HTERT RPE-1 (cell line): Measurements from ENCODE around the gene CNN1.

Experiments
- in situ Hi-C: fragments of 300-500 bp; cut with MboI; formaldehyde crosslinking; loops from 4 replicates; pipeline ENCODE4 v1.14.3; 2020; ENCODE audit warnings: low sequenced_read_pairs

The CNN1 gene

GRCh38 chr19:11534538-11534937 lies 4.1 kb upstream of the CNN1 start:
- in situ Hi-C loops = no loop called here

DNA sequence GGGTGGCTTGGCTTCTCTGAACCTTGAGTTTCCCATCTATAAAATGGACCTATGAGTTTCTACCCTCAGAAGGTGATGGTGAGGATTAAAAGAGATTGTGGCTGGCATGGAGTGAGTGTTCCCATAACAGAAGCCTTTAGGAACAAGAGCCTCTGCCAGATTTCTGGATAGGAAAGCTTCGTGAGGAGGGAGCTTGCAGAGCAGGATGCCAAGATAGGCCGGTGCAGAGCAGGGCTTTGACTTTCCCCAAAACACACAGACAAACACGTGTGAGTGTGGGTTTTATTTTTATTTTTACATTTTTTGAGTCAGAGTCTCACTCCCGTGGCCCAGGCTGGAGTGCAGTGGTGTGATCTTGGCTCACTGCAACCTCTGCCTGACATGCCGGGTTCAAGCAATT lies 3.7 kb upstream of the CNN1 start:
- in situ Hi-C loops = no loop called here

DNA sequence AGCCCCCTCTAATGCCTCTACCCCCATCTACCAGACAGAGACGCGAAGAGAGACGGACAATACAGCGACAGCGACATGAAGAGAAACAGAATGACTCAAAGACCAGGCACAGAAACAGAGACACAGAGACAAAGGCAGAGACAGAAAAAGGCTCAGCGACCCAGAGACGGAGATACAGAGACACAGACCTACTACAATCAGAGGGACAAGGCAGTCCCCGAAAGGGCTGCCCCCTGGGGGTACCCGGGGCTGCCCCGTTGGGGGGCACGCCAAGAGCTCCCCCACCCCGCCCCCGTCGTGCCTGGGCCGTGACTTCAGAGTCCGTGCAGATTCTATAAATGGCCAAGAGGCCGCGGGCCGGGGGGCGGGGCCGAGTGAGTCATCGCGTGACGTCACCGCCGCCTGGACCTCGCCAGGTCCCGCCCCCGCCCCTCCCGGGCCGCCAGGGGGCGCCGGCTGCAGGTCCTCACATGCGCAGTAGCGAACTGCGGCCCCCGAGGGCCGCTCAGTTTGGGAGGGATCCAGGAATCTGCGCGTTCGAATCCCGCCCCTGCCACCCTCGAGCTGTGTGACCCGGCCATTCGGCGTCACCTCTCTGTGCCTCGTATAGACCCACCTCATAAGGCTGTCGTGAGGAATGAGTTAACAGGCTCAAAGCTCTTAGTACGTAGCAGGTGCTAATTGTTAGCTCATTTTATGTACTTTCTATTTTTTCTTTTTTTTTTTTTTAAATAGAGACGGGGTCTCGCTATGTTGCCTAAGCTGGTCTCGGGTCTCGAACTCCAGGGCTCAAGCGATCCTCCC lies 2.7 kb upstream of the CNN1 start:
- in situ Hi-C loops = no loop called here

GRCh38 chr19:11539495-11540365 lies 1.1 kb downstream of the CNN1 start:
- in situ Hi-C loops = no loop called here

DNA sequence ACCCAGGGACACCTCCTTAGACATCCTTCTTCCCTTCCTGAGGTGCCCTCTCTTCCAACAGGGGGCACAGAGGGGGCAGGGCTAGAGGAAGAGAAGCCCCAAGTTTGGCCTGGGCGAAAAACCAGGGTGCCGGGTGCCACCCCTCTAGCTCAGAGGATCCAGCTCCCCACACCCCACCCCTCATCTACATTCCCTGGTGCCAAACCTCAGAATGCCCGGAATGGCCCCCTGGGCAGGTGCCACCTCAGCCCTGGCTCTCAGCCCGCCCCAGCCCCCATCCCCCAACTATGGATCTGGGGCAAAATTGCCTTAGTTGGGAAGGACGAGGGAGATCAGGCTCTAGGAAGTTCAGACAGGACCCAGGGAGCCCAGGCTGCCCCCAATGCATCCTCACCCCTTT lies 2.0 kb downstream of the CNN1 start:
- in situ Hi-C loops = no loop called here

DNA sequence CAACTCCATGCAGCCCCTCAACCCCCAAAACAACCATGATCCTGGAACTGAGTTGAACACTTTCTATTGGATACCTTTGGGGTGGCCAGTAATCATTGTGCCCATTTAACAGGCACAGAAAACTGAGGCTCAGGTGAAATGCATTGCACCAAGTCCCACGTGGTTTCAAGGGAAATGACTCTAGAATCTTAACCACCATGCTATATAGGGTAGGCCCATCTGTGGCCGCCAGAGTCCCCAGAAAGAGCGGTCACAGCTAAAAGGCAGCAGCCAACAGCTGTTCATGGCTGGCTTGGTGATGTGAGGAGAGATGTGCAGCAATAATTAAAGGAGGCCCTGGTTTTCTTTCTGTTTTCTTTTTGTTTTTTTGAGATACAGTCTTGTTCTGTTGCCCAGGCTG lies 2.6 kb downstream of the CNN1 start:
- in situ Hi-C loops = no loop called here

- in situ Hi-C loops = no loop called here
These were observed 9.5 kb downstream of the CNN1 start for GRCh38 chr19:11547929-11548700.

GRCh38 chr19:11549386-11549953 lies 10.8 kb downstream of the CNN1 start:
- in situ Hi-C loops = no loop called here

DNA sequence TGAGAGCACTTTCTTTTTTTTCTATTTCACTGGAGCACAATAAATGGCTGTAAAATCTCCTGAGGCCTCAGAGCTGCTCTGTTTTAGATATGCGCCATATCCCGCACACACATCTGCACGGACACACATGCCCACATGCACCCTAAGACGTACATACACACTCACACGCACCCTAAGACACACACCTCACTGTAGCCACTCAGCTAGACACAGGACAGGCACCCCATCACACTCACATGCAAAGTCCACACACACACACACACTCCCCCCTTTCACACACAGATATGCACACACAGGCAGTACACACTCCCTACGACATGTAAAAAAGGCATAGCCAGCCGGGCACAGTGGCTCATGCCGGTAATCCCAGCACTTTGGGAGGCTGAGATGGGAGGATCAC lies 11.6 kb downstream of the CNN1 start:
- in situ Hi-C loops = no loop called here

DNA sequence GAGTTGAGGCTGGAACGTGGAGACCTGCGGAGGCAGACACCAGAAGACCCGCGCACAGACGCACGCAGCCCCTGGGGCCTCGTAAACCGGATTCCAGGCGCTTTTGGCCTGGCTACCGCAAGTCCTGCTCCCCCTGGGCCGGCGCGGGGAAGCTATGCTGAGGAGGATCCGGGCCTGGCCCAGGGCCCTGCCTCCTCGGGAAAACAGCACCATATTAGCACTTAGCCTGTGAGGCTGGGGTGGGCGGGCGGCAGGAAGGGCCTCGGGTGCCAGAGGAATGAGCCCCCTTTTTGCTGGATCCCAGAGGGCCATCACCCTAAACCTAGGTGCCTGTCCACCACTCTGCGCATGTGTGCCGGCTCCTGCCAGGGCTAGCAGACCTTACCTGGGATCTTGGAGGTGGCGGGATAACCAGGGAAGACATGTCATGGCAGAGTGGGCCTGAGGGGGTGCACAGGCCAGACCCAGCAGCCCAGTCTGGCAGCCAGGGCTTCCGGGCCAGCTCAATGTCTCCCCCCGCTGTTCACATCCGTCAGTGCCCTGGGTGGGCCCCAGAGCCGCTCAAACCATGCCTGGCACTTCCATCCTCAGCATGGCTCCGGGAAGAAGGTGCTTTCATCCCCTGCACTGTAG lies 13.1 kb downstream of the CNN1 start:
- in situ Hi-C loops = no loop called here

- in situ Hi-C loops = no loop called here
These were observed 14.2 kb downstream of the CNN1 start for GRCh38 chr19:11552666-11553372.

GRCh38 chr19:11554160-11554559 lies 15.5 kb downstream of the CNN1 start:
- in situ Hi-C loops = no loop called here

DNA sequence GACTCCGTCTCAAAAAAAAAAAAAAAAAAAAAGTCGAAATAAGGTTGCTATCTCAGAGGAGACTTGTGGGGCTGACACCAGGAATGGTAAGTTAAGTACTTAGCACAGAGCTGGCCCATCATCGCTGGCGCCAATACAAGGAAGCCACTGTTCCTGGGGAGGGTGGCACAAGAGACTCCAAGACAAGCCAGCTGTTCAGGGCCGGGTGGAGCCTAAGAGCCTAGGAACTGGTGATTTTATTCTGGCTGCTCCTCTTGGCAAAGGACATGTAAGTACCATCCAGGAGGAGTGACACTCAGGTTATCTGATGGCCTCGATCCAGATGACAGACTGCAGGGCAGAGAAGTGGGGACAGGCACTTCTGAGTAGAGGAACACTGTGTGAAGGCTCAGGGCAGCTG lies 16.6 kb downstream of the CNN1 start:
- in situ Hi-C loops = no loop called here

DNA sequence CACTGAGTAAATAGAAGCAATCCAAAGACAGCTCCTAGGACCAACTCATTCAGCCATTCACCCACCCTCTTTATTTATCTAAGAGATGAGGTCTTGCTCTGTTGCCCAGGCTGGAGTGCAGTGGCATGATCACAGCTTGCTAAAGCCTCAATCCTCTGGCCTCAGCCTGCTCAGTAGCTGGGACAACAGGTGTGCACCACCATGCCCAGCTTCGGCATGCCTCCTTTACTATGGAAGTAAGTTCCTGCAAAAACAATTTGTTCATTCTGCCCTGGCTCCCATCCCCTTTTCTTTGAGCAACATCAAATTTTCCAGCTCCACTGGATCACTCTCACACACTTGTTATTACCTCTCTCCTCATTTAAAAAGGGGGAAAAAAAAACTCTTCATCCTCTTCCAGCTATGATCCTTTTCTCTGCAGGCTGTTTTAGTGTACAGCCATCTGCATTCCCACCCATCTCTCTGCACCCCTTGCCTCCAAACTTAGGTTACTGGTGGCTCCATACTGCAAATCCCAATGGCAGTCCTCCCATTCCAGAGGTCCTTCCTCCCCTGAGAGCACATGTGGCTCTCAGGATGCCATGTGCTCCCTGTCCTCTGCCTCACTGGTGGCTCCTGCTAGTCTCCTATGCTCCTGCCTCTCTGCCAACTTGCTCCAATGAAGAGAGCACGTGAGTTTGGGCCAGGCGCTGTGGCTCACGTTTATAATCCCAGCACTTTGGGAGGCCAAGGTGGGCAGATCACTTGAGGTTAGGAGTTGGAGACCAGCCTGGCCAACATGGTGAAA lies 18.2 kb downstream of the CNN1 start:
- in situ Hi-C loops = no loop called here

GRCh38 chr19:11558881-11559828 lies 20.5 kb downstream of the CNN1 start, which contains the start of gene ELOF1:
TSS of gene ELOF1 (minus strand) at chr19:11559230. CDS start at chr19:11554347, 4,883 bp downstream.
- in situ Hi-C loops = no loop called here

DNA sequence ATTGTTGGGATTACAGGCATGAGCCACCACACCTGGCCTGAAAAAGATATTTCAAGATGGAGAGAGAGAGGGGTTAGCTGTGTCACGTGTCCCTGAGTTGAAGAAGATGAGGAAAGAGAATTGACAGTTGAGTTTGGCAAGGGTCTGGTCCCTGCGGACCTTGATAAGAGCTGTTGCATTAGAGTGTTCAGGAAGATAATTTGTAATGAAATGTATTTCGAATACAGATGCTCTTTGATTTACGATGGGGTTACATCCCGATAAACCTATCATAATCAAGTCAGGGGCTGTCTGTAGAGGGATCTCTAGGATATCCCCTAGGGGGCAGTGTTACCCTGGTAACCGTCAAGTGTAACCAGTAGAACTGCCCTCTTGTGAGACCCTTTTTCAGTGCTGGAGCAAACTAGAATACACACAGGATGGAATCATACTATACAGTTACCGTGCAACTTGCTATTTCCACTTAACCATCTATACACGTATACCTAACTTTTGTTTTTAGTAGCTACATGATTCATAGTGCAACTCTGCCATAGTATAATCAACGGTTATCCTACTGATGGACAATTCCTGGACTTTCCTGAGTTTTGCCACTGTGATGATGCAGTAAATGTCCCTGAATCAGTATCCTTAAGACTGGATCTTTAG lies 21.9 kb downstream of the CNN1 start:
- in situ Hi-C loops = no loop called here

DNA sequence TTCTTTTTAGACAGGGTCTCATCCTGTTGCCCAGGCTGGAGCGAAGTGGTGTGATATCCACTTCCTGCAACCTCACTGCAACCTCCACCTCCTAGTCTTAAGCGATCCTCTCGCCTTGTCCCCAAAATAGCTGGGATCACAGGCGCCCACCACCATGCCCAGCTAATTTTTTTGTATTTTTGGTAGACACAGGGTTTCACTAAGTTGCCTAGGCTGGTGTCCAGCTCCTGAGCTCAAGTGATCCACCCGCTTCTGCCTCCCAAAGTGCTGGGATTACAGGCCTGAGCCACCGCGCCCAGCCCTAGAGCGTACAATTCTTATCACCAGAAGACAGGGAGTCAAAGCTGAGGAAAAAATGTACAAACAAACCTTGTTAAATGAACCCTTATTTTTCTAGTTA lies 24.9 kb downstream of the CNN1 start:
- in situ Hi-C loops = no loop called here
